Measurements from ENCODE around the gene FBXW9. TPM values are rescaled to one million over a fixed set of nuclear protein-coding genes. Genes with fewer than 3 reads are reported as not detected.
A peak's percentile ranks its signal among the peaks of the same experiment; 100 is the strongest.

The FBXW9 gene
- total and polyA plus RNA-seq, 2 of the 13 experiments (the other 11 are each of a cell fraction or from before 2014, with no cell fraction given), result 5.7 to 6.1 TPM

- TF ChIP-seq THAP7 (CRISPR knock-in tag; IDR thresholded peaks at IDR 0.05) (0 out of 2 replicates have a peak, but pooled peaks have one; percentile 62), KLF12 (CRISPR knock-in tag; IDR thresholded peaks at IDR 0.05; ENCODE audit: borderline replicate concordance) (no peak; the same call in 1 of the 2 replicates), ZNF572 (CRISPR knock-in tag; IDR thresholded peaks at IDR 0.05) (0 out of 2 replicates have a peak, but pooled peaks have one; percentile 48), GABPB1 (CRISPR knock-in tag; IDR thresholded peaks at IDR 0.05) (peak; percentile 100), ZFP36L1 (CRISPR knock-in tag; IDR thresholded peaks at IDR 0.05) (no peak), ZNF331 (CRISPR knock-in tag; IDR thresholded peaks at IDR 0.05) (peak; percentile 80), NR2C2 (CRISPR knock-in tag; IDR thresholded peaks at IDR 0.05; ENCODE audit: borderline replicate concordance) (peak; percentile 65), ZNF17 (CRISPR knock-in tag; IDR thresholded peaks at IDR 0.05) (no peak), ATF1 (CRISPR knock-in tag; IDR thresholded peaks at IDR 0.05) (peak; percentile 99), MBNL3 (CRISPR knock-in tag; conservative IDR thresholded peaks at IDR 0.05) (no peak), REPIN1 (CRISPR knock-in tag; IDR thresholded peaks at IDR 0.05; ENCODE audit: borderline replicate concordance, low read depth) (0 out of 2 replicates have a peak, but pooled peaks have one; percentile 35), ZFP90 (CRISPR knock-in tag; IDR thresholded peaks at IDR 0.05; ENCODE audit: borderline replicate concordance) (peak; percentile 59; the same call in 1 of the 2 replicates), ZBTB21 (CRISPR knock-in tag; IDR thresholded peaks at IDR 0.05) (peak; percentile 82), TBP (CRISPR knock-in tag; IDR thresholded peaks at IDR 0.05) (0 out of 2 replicates have a peak, but pooled peaks have one; percentile 18), ZNF790 (CRISPR knock-in tag; IDR thresholded peaks at IDR 0.05; ENCODE audit: borderline replicate concordance) (no peak), KMT2B (CRISPR knock-in tag; IDR thresholded peaks at IDR 0.05) (peak; percentile 94), ZNF280B (CRISPR knock-in tag; IDR thresholded peaks at IDR 0.05; ENCODE audit: borderline replicate concordance) (peak; percentile 95), ZNF891 (CRISPR knock-in tag; IDR thresholded peaks at IDR 0.05) (peak; percentile 78; the same call in 1 of the 2 replicates), TEF (CRISPR knock-in tag; IDR thresholded peaks at IDR 0.05) (no peak), ERF (CRISPR knock-in tag; IDR thresholded peaks at IDR 0.05) (peak; percentile 77; the same call in 1 of the 2 replicates), HMGA1 (CRISPR knock-in tag; conservative IDR thresholded peaks at IDR 0.05) (no peak), SP5 (CRISPR knock-in tag; IDR thresholded peaks at IDR 0.05; ENCODE audit: borderline replicate concordance, low read depth) (no peak), THAP11 (CRISPR knock-in tag; IDR thresholded peaks at IDR 0.05) (peak; percentile 95), TSC22D2 (CRISPR knock-in tag; IDR thresholded peaks at IDR 0.05; ENCODE audit: borderline replicate concordance) (0 out of 2 replicates have a peak, but pooled peaks have one; percentile 28), DNMT1 (CRISPR knock-in tag; IDR thresholded peaks at IDR 0.05) (peak; percentile 65)
- TF ChIP-seq, protein P1, sequence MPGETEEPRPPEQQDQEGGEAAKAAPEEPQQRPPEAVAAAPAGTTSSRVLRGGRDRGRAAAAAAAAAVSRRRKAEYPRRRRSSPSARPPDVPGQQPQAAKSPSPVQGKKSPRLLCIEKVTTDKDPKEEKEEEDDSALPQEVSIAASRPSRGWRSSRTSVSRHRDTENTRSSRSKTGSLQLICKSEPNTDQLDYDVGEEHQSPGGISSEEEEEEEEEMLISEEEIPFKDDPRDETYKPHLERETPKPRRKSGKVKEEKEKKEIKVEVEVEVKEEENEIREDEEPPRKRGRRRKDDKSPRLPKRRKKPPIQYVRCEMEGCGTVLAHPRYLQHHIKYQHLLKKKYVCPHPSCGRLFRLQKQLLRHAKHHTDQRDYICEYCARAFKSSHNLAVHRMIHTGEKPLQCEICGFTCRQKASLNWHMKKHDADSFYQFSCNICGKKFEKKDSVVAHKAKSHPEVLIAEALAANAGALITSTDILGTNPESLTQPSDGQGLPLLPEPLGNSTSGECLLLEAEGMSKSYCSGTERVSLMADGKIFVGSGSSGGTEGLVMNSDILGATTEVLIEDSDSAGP (CRISPR knock-in tag; IDR thresholded peaks at IDR 0.05; ENCODE audit: borderline replicate concordance), result peak; percentile 51; the same call in 1 of the 2 replicates
Measured at GRCh38 chr19:12696366-12697335, at the start of gene FBXW9 (continued).
